ENCODE data around the gene CASZ1. TPM values are rescaled to one million over a fixed set of nuclear protein-coding genes. Genes with fewer than 3 reads are reported as not detected.

CASZ1 gene
- total RNA-seq, 1 donor from 2014 or later, result 23.6 TPM

DNA sequence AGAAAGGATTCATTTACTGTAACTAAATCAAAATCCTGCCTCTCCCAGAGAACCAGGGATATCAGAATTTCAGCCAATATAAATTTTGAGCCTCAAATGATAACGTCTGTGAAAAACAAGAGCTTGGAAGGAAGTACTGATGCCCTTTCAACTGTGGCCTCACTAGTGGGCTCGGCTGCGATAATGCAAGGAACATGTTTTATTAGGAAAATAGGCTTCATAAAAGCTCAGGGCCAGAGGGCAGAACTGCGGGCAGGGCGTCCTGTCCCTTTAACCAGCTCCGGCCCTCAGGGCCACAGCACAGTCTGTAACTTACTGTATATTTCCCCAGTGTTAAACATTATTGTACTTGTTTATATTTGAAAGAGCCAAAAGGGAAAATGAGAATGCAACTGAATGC lies 199.7 kb downstream of the CASZ1 start:
- Mint-ChIP-seq H3K36me3 (ENCODE audit: insufficient read depth) (peaks cover 3% of the 10 kb centered on the region), H3K4me3 (ENCODE audit: low read depth) (no peak overlapping the region), H3K27ac (no peak overlapping the region), H3K9me3 (ENCODE audit: low read depth) (no peaks in the 10 kb centered on the region), H3K4me1 (ENCODE audit: low read depth) (peaks cover 33% of the 10 kb centered on the region), H3K27me3 (no peaks in the 10 kb centered on the region)
- DNase-seq (ENCODE audit: low spot score, unreplicated experiment), result no peak
- TF ChIP-seq, protein P1, sequence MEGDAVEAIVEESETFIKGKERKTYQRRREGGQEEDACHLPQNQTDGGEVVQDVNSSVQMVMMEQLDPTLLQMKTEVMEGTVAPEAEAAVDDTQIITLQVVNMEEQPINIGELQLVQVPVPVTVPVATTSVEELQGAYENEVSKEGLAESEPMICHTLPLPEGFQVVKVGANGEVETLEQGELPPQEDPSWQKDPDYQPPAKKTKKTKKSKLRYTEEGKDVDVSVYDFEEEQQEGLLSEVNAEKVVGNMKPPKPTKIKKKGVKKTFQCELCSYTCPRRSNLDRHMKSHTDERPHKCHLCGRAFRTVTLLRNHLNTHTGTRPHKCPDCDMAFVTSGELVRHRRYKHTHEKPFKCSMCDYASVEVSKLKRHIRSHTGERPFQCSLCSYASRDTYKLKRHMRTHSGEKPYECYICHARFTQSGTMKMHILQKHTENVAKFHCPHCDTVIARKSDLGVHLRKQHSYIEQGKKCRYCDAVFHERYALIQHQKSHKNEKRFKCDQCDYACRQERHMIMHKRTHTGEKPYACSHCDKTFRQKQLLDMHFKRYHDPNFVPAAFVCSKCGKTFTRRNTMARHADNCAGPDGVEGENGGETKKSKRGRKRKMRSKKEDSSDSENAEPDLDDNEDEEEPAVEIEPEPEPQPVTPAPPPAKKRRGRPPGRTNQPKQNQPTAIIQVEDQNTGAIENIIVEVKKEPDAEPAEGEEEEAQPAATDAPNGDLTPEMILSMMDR (IDR thresholded peaks at IDR 0.05; ENCODE audit: unreplicated experiment), result no peak

DNA sequence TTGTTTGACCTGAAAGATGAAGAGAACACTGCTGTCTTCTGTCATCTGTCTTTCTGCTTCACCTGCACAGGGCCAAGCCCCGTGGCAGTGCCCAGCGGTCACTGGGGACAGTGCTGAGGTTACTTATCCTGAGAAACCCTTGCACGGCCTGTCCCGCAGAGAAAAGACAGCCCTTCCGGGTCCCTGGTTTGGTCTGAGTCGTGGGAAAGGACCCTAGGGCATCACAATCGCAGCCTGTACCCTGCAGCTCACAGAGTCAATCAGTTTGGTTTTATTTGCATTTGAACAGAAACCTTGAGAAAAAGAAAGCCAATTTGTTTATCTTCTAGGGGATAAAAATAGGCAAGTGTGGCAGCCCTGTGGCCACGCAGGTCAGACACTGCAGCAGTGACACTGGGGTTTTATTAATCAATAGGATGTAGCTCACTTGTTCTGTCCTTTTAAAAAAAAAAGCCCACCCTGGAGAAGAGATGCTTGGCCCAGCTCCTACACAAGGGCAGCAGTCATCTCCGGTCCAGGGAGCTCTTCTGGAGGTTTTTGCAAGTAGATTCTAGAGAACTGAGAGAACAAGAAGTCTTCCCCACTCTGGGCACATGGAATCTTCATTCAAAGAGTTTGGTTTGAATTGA lies 201.7 kb downstream of the CASZ1 start:
- no peak overlapping the region for H3K4me3 Mint-ChIP-seq (ENCODE audit: low read depth)
- peaks cover 37% of the 10 kb centered on the region for H3K4me1 Mint-ChIP-seq (ENCODE audit: low read depth)
- TF ChIP-seq, protein P1 (IDR thresholded peaks at IDR 0.05; ENCODE audit: unreplicated experiment), result no peak
- H3K27ac Mint-ChIP-seq, result no peak overlapping the region
- H3K9me3 Mint-ChIP-seq (ENCODE audit: low read depth), result no peaks in the 10 kb centered on the region
- DNase-seq (ENCODE audit: low spot score, unreplicated experiment), result no peak
- H3K27me3 Mint-ChIP-seq, result no peaks in the 10 kb centered on the region
- peaks cover 2% of the 10 kb centered on the region for H3K36me3 Mint-ChIP-seq (ENCODE audit: insufficient read depth)

DNA sequence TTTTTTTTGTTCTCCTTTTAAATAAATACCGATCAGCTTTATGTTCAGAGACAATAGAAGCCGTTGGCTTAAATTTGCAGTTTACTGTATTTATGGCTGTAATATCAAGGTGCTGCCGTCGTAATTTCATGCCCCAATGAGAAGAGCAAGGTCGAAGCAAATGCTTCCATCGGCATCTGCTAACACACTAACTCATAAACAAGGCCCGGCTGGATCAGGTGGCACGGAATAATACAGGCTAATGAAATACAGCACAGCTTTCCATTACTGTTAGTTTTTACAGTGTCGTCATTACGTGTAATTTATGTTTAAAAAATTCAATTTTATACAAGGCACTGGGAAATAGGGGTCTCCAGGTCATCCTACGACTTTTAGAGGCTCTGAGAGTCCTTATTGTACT lies 202.7 kb downstream of the CASZ1 start:
- Mint-ChIP-seq H3K27ac (no peak overlapping the region), H3K36me3 (ENCODE audit: insufficient read depth) (peaks cover 2% of the 10 kb centered on the region), H3K4me1 (ENCODE audit: low read depth) (peaks cover 30% of the 10 kb centered on the region), H3K27me3 (no peaks in the 10 kb centered on the region), H3K9me3 (ENCODE audit: low read depth) (no peaks in the 10 kb centered on the region), H3K4me3 (ENCODE audit: low read depth) (no peak overlapping the region)
- TF ChIP-seq, protein P1 (IDR thresholded peaks at IDR 0.05; ENCODE audit: unreplicated experiment), result no peak
- no peak for DNase-seq (ENCODE audit: low spot score, unreplicated experiment)

DNA sequence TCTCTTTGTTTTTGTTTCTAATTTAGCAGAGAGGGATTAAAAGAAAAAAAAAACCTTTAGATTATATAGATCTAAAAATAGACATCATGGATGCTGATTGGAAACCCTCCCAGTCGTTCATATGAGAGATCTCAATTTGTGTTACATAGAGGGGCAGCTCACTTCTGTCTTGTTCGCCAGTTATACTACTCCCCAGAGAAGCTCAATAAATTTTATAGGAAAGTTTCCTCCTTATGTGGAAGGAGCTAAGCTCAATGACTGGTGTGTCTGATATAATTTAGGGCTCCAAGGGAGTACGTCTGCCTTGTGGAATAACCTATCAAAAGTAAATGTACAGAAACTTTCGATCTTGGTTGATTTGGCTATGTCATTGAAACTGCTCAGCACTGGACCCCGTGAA lies 204.1 kb downstream of the CASZ1 start:
- H3K4me3 Mint-ChIP-seq (ENCODE audit: low read depth), result no peak overlapping the region
- H3K27ac Mint-ChIP-seq, result no peak overlapping the region
- no peak for DNase-seq (ENCODE audit: low spot score, unreplicated experiment)
- H3K9me3 Mint-ChIP-seq (ENCODE audit: low read depth), result no peaks in the 10 kb centered on the region
- no peaks in the 10 kb centered on the region for H3K36me3 Mint-ChIP-seq (ENCODE audit: insufficient read depth)
- H3K27me3 Mint-ChIP-seq, result no peaks in the 10 kb centered on the region
- peaks cover 26% of the 10 kb centered on the region for H3K4me1 Mint-ChIP-seq (ENCODE audit: low read depth)
- TF ChIP-seq, protein P1 (IDR thresholded peaks at IDR 0.05; ENCODE audit: unreplicated experiment), result no peak

DNA sequence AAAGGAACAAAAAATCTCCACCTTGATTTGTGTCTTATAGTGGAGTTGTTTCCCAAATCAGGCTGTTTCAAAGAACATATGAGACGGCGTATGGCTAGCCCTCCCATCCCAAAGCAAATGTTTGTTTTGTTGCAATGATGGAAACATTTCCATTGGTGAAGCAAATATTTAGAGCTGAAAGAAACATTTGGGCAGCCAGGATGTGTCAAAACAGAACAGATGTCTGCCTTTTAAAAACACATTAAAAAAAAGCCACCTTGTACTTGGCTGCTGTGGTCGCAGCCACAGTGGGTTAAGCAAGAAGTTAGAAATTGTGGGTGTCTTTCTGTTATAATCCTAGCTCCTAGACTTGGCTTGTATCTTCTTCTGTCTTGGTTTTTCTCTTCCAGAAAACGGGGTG lies 205.4 kb downstream of the CASZ1 start:
- peaks cover 26% of the 10 kb centered on the region for H3K4me1 Mint-ChIP-seq (ENCODE audit: low read depth)
- H3K4me3 Mint-ChIP-seq (ENCODE audit: low read depth), result no peak overlapping the region
- peaks cover 3% of the 10 kb centered on the region for H3K9me3 Mint-ChIP-seq (ENCODE audit: low read depth)
- H3K27me3 Mint-ChIP-seq, result no peaks in the 10 kb centered on the region
- TF ChIP-seq, protein P1 (IDR thresholded peaks at IDR 0.05; ENCODE audit: unreplicated experiment), result no peak
- H3K27ac Mint-ChIP-seq, result no peak overlapping the region
- peaks cover 3% of the 10 kb centered on the region for H3K36me3 Mint-ChIP-seq (ENCODE audit: insufficient read depth)
- DNase-seq (ENCODE audit: low spot score, unreplicated experiment), result no peak
